ENCODE results near the gene SLC25A30.

SLC25A30 gene, protein sequence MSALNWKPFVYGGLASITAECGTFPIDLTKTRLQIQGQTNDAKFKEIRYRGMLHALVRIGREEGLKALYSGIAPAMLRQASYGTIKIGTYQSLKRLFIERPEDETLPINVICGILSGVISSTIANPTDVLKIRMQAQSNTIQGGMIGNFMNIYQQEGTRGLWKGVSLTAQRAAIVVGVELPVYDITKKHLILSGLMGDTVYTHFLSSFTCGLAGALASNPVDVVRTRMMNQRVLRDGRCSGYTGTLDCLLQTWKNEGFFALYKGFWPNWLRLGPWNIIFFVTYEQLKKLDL

DNA sequence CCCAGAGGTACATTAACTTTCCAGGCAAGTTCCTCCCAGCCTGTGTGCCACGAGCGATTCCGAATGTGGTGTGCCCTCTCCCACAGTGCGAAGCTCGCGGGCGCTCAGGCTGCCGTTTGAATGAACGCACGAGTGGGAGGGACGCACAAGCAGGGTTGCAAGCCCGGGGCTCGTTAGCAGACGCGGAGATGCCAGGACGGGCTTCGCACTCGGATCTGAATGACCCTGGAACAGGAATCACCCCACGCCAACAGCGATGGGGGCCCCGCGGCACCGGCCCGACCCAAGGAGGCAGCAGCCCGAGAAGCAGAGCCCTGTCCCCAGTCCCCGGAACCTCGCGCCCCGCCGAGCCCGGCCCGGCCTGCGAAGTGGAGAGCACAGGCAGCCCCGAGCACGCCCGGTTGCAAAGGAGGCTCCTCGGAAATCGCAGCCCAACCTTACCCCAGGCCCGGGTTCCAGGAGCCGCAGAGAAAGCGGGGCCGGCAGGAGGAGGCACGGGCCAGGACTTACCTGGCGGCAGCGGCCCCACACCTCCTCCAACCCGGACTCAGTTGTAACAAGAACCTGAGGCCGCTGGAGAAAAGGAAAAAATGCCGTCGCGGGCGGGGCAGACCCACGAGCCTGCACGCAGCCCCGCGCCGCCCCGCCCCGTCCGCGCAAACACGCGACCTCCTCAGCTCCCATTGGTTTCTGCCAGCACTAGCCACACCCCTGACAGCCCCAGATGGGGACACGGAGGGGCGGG lies at the start of gene SLC25A30:
SLC25A30 (minus strand) TSS at position 584 of the 745 bp plus-strand sequence. CDS start 6,948 bp downstream, outside the sequence.
- H3K27ac Mint-ChIP-seq: peak within 1 kb of the TSS; percentile 97

DNA sequence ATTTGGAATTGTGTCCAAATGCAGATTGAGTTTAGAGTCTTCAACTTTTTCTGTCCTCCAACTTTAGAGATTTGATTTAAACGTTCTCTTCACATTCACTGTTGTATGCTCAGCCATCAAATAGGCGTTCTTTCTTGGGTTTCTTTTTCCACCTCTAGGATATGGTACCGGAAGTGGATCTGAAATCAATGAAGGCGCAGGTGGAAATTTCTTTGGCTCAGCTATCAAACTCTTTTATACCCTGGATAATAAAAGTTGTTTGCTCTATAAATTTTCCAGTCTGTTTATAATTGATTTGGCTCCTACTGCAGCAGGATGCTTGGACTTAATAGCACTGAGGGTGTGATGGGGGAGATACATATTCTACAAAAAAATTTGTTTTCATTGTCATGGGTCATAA lies 48.2 kb upstream of the SLC25A30 start:
- Mint-ChIP-seq H3K27ac (peak overlapping the region; percentile 92), H3K9me3 (ENCODE audit: low read depth) (no peaks in the 10 kb centered on the region), H3K4me3 (peak overlapping the region; percentile 94), H3K36me3 (peaks cover 1% of the 10 kb centered on the region), H3K27me3 (no peaks in the 10 kb centered on the region), H3K4me1 (ENCODE audit: low read depth) (peaks cover 60% of the 10 kb centered on the region)

More for the DNA sequence above, at the start of gene SLC25A30:
- Mint-ChIP-seq H3K9me3 (ENCODE audit: low read depth) (no peaks in the 10 kb centered on the region), H3K4me3 (peak within 1 kb of the TSS; percentile 97), H3K36me3 (no peaks in the 10 kb centered on the region), H3K27me3 (no peaks in the 10 kb centered on the region), H3K4me1 (ENCODE audit: low read depth) (peaks cover 32% of the 10 kb centered on the region)

DNA sequence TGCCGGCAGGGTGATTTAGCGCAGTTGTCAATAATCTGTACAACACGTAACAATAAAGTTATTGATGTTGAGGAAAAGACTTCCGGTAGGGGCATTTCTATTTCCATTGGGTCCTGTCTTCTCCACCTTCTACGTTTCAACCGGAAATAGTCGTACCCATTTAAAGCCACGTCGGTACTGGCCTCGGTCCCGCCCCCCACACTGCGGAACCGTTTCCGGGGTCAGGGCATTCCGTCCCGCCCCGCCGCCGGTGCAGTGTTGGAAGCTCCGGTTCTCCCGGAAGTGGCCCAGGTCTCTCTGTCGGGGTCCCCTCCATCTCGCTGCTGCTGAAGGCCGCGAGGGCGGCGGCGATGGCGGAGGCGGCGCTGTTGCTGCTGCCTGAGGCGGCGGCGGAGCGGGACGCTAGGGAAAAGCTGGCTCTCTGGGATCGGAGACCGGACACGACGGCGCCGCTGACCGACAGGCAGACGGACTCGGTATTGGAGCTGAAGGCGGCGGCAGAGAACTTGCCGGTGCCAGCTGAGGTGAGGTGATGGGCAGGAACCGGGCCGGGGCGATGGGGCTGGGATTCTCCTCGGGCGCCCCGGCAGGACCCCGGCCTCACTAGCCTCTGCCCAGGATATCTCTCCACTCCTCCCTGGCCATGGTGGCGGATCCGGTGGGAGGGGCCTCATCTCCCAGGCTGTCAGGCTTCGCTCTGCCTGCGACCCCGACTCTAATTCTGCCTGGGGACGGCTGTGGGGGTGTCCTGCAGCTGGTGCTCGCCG lies 46.7 kb upstream of the SLC25A30 start, which contains the start of gene COG3:
COG3 (plus strand) TSS at position 253 of the 767 bp plus-strand sequence; CDS start at position 351, 98 bp downstream.
- Mint-ChIP-seq H3K9me3 (ENCODE audit: low read depth) (no peaks in the 10 kb centered on the region), H3K4me1 (ENCODE audit: low read depth) (peaks cover 48% of the 10 kb centered on the region), H3K27ac (peak within 1 kb of the TSS; percentile 92), H3K27me3 (no peaks in the 10 kb centered on the region), H3K36me3 (no peaks in the 10 kb centered on the region), H3K4me3 (peak within 1 kb of the TSS; percentile 94)

GRCh38 chr13:45464141-45464686 lies 46.0 kb upstream of the SLC25A30 start:
- peak overlapping the region; percentile 92 for H3K27ac Mint-ChIP-seq
- H3K4me1 Mint-ChIP-seq (ENCODE audit: low read depth): peaks cover 43% of the 10 kb centered on the region
- no peaks in the 10 kb centered on the region for H3K36me3 Mint-ChIP-seq
- no peaks in the 10 kb centered on the region for H3K9me3 Mint-ChIP-seq (ENCODE audit: low read depth)
- H3K4me3 Mint-ChIP-seq: peak overlapping the region; percentile 94
- no peaks in the 10 kb centered on the region for H3K27me3 Mint-ChIP-seq

- Mint-ChIP-seq H3K27ac (no peak overlapping the region), H3K36me3 (peaks cover 4% of the 10 kb centered on the region), H3K4me1 (ENCODE audit: low read depth) (no peaks in the 10 kb centered on the region), H3K9me3 (ENCODE audit: low read depth) (peaks cover 5% of the 10 kb centered on the region), H3K27me3 (no peaks in the 10 kb centered on the region), H3K4me3 (no peak overlapping the region)
These were observed 38.2 kb upstream of the SLC25A30 start for GRCh38 chr13:45456196-45456972.

DNA sequence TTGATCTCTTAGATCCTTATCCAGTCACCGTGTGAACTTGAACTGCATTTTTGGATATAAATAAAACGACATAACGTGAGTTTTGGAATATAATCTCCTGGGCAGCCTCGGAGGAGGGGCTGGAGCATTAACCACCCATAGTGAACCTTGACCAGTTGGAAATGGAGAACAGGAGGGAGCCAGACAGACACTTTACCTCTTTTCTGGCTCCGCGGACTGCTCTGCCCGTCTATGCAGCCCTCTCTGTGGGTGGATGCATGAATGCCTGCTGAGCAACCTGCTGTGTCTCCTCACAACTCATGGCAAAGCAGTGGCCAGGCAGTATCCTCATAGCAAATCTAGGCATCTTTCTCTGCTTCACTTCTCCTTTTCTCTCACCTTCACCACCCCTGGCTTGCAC lies 36.0 kb upstream of the SLC25A30 start:
- Mint-ChIP-seq H3K27ac (no peak overlapping the region), H3K27me3 (no peaks in the 10 kb centered on the region)

GRCh38 chr13:45451282-45451681 lies 33.1 kb upstream of the SLC25A30 start:
- Mint-ChIP-seq H3K36me3 (no peaks in the 10 kb centered on the region), H3K27ac (no peak overlapping the region), H3K27me3 (no peaks in the 10 kb centered on the region), H3K4me1 (ENCODE audit: low read depth) (no peaks in the 10 kb centered on the region), H3K4me3 (no peak overlapping the region), H3K9me3 (ENCODE audit: low read depth) (no peaks in the 10 kb centered on the region)

More for the DNA sequence above, 36.0 kb upstream of the SLC25A30 start:
- Mint-ChIP-seq H3K4me1 (ENCODE audit: low read depth) (no peaks in the 10 kb centered on the region), H3K4me3 (no peak overlapping the region), H3K9me3 (ENCODE audit: low read depth) (peaks cover 5% of the 10 kb centered on the region), H3K36me3 (peaks cover 4% of the 10 kb centered on the region)

- Mint-ChIP-seq H3K4me3 (no peak overlapping the region), H3K27me3 (no peaks in the 10 kb centered on the region)
These were observed 30.9 kb upstream of the SLC25A30 start for GRCh38 chr13:45448965-45449559.

DNA sequence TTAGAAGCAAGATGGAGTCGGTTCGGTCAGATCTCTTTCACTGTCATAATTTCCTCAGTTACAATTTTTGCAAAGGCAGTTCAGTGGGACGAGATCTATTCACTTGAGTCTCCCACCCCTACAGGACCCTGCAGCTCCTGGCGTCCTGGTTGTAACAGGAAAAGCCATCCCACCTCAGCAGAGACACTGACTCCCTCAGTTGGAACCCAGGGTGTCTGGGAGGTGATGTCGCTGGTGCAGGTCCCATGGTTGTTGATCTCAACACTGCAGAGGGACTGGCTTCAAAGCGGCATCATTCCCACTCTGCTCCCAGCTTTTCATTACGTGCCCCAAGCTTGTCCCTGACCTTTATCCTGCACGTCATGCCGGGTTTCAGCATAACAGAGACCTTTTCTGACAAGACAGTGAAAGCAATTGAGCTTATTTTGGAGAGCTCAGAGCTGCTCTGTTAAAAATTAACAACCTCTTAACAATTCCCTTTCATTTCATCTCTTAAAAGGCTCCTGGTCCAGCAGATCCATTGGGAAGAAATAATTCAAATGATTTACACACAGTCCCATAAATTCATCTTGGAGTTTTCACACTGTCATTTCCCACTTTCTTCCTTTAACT lies 29.0 kb upstream of the SLC25A30 start:
- Mint-ChIP-seq H3K9me3 (ENCODE audit: low read depth) (no peaks in the 10 kb centered on the region), H3K36me3 (no peaks in the 10 kb centered on the region), H3K27me3 (no peaks in the 10 kb centered on the region), H3K27ac (no peak overlapping the region), H3K4me3 (no peak overlapping the region), H3K4me1 (ENCODE audit: low read depth) (no peaks in the 10 kb centered on the region)

More at GRCh38 chr13:45448965-45449559, 30.9 kb upstream of the SLC25A30 start:
- no peak overlapping the region for H3K27ac Mint-ChIP-seq
- H3K4me1 Mint-ChIP-seq (ENCODE audit: low read depth): no peaks in the 10 kb centered on the region
- H3K36me3 Mint-ChIP-seq: no peaks in the 10 kb centered on the region
- no peaks in the 10 kb centered on the region for H3K9me3 Mint-ChIP-seq (ENCODE audit: low read depth)

- peaks cover 7% of the 10 kb centered on the region for H3K4me1 Mint-ChIP-seq (ENCODE audit: low read depth)
- no peak overlapping the region for H3K27ac Mint-ChIP-seq
- no peaks in the 10 kb centered on the region for H3K36me3 Mint-ChIP-seq
- H3K9me3 Mint-ChIP-seq (ENCODE audit: low read depth): no peaks in the 10 kb centered on the region
- no peak overlapping the region for H3K4me3 Mint-ChIP-seq
- no peaks in the 10 kb centered on the region for H3K27me3 Mint-ChIP-seq
These were observed 28.0 kb upstream of the SLC25A30 start for GRCh38 chr13:45446181-45446580.

- no peak overlapping the region for H3K4me3 Mint-ChIP-seq
These were observed 26.9 kb upstream of the SLC25A30 start for GRCh38 chr13:45445053-45445452.

GRCh38 chr13:45441633-45442032 lies 23.5 kb upstream of the SLC25A30 start:
- Mint-ChIP-seq H3K4me3 (no peak overlapping the region), H3K27ac (peak overlapping the region; percentile 59), H3K4me1 (ENCODE audit: low read depth) (peaks cover 7% of the 10 kb centered on the region), H3K36me3 (no peaks in the 10 kb centered on the region), H3K9me3 (ENCODE audit: low read depth) (no peaks in the 10 kb centered on the region), H3K27me3 (no peaks in the 10 kb centered on the region)

More at GRCh38 chr13:45445053-45445452, 26.9 kb upstream of the SLC25A30 start:
- Mint-ChIP-seq H3K27ac (no peak overlapping the region), H3K27me3 (no peaks in the 10 kb centered on the region), H3K9me3 (ENCODE audit: low read depth) (no peaks in the 10 kb centered on the region), H3K36me3 (no peaks in the 10 kb centered on the region), H3K4me1 (ENCODE audit: low read depth) (peaks cover 7% of the 10 kb centered on the region)

GRCh38 chr13:45439781-45440462 lies 21.7 kb upstream of the SLC25A30 start:
- Mint-ChIP-seq H3K27me3 (no peaks in the 10 kb centered on the region), H3K9me3 (ENCODE audit: low read depth) (no peaks in the 10 kb centered on the region), H3K36me3 (no peaks in the 10 kb centered on the region), H3K4me3 (no peak overlapping the region), H3K4me1 (ENCODE audit: low read depth) (peaks cover 7% of the 10 kb centered on the region), H3K27ac (no peak overlapping the region)
